Neural cell (in vitro differentiated cells): Measurements from ENCODE around the gene SLC31A2.

Experiments
- CTCF ChIP-seq: fragments of 450-650 bp; IDR thresholded peaks from 2 replicates; pipeline ENCODE4 v1.5.1; 2014; ENCODE audit warnings: antibody characterized with exemption, mild to moderate bottlenecking, moderate library complexity; ENCODE audit not compliant: poor library complexity, severe bottlenecking
- EZH2 ChIP-seq: fragments of 200-600, 300-800 bp; shearing (Covaris generic), sonication (generic); IDR thresholded peaks from 2 replicates; pipeline ENCODE4 v1.6.1; 2014; ENCODE audit warnings: antibody characterized with exemption, low read length, borderline replicate concordance, mild to moderate bottlenecking; ENCODE audit not compliant: insufficient read depth, poor library complexity, severe bottlenecking
- POLR2AphosphoS5 ChIP-seq: IDR thresholded peaks from 2 replicates; pipeline ENCODE4 v1.6.1; 2012
- TAF1 ChIP-seq: IDR thresholded peaks from 2 replicates; pipeline ENCODE4 v1.6.1; 2012; ENCODE audit warnings: low read depth

DNA sequence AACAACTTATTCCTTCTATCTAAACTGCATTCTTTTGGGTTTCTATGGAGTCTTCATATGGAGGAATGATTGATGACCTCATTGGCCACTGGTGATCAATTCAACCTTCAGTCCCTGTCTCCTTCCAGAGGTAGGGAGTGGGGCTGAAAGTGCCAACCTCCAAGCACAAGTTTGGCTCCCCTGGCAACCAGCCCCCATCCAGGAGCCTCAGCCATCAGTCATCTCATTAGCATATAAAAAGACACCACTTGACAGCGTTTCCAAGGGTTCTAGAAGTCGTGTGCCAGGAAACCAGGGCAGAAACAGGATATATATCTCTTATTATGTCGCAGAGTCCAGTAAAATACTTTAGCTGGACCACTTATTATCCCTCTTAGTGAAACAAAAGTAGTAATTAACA is 9.8 kb downstream of the SLC31A2 start:
- TF ChIP-seq EZH2, result no peak
- no peak for TF ChIP-seq CTCF
- TF ChIP-seq TAF1, result no peak
- no peak for TF ChIP-seq POLR2AphosphoS5
